OCI-LY3 (cell line): ENCODE results near the gene COX5B.

Source experiments
- CTCF ChIP-seq: fragments of 200-600, 300-600 bp; sonication (generic); IDR thresholded peaks from 2 replicates; pipeline ENCODE4 v1.5.1; 2014; ENCODE audit warnings: antibody characterized with exemption, low read length, low read depth
- EZH2phosphoT487 ChIP-seq: fragments of 200-600 bp; shearing (Covaris generic); IDR thresholded peaks from 2 replicates; pipeline ENCODE4 v1.6.1; 2018; ENCODE audit warnings: antibody characterized with exemption, mixed run types, low read depth

- TF ChIP-seq CTCF, result no peak
- no peak for TF ChIP-seq EZH2phosphoT487
These were observed 28.0 kb upstream of the COX5B start for GRCh38 chr2:97617911-97618310.
